ENCODE measurements around the gene ZNF311. TPM values are rescaled to one million over a fixed set of nuclear protein-coding genes. Genes with fewer than 3 reads are reported as not detected.

ZNF311 gene
- total RNA-seq, 1 experiment from 2014 or later: 0.57 TPM

- no peak overlapping the region for H3K4me3 Mint-ChIP-seq
- no peak overlapping the region for H3T11ph ChIP-seq (ENCODE audit: low read length)
- no peak overlapping the region for H3K14ac ChIP-seq (ENCODE audit: insufficient read depth, low read length)
These were observed 36.6 kb downstream of the ZNF311 start for GRCh38 chr6:28968476-28968875.

More at GRCh38 chr6:28968476-28968875, 36.6 kb downstream of the ZNF311 start:
- Histone ChIP-seq H3K23me2 (ENCODE audit: insufficient read length, low read depth, low read length, poor library complexity, severe bottlenecking) (no peaks in the 10 kb centered on the region), H4K5ac (ENCODE audit: insufficient read length, low read depth, low read length) (no peak overlapping the region), H3K4me1 (ENCODE audit: insufficient read depth, low read length) (no peaks in the 10 kb centered on the region), H3K79me2 (ENCODE audit: insufficient read depth, low read length) (no peaks in the 10 kb centered on the region), H2BK5ac (ENCODE audit: insufficient read length, low read length) (no peak overlapping the region), H2AFZ (ENCODE audit: low read length) (no peak overlapping the region), H2BK15ac (ENCODE audit: low read depth, low read length) (no peak overlapping the region), H3K27ac (ENCODE audit: insufficient read length, low read depth, low read length) (no peak overlapping the region), H2BK20ac (ENCODE audit: low read depth, low read length, poor library complexity, severe bottlenecking) (no peak overlapping the region), H2BK12ac (ENCODE audit: insufficient read length, low read depth, low read length) (no peak overlapping the region), H2AK5ac (ENCODE audit: insufficient read length, low read length) (no peak overlapping the region), H3K56ac (ENCODE audit: insufficient read length, low read depth, low read length) (no peak overlapping the region), H2BK120ac (ENCODE audit: low read depth, low read length, poor library complexity, severe bottlenecking) (no peak overlapping the region), H3K18ac (ENCODE audit: insufficient read length, low read depth, low read length) (no peak overlapping the region), H3K79me1 (ENCODE audit: insufficient read depth, low read depth, low read length, poor library complexity, severe bottlenecking) (no peaks in the 10 kb centered on the region), H3K9me3 (ENCODE audit: control insufficient read depth, low read depth, low read length) (no peaks in the 10 kb centered on the region), H3K4ac (ENCODE audit: low read depth, low read length) (no peak overlapping the region), H3K23ac (ENCODE audit: insufficient read length, low read depth, low read length) (no peak overlapping the region), H4K8ac (replicated peaks; ENCODE audit: insufficient read length, low read depth, low read length) (no peak overlapping the region), H4K91ac (ENCODE audit: insufficient read length, low read depth, low read length) (no peak overlapping the region), H3K9ac (ENCODE audit: extremely low read depth, insufficient read length, low read length) (no peak overlapping the region), H3K4me2 (ENCODE audit: insufficient read depth, insufficient read length, low read length) (no peak overlapping the region), H4K20me1 (ENCODE audit: control insufficient read depth, insufficient read depth, insufficient read length) (no peaks in the 10 kb centered on the region), H3K27me3 (ENCODE audit: insufficient read depth, low read length) (no peaks in the 10 kb centered on the region)
- H3K36me3 Mint-ChIP-seq (ENCODE audit: insufficient read depth in 1 of 3, low read depth in 3 of 3): peaks cover 5 to 13% (median 5%) of the 10 kb centered on the region in 3 experiments; a peak in 5 of 7 replicates
- peaks cover 0 to 2% of the 10 kb centered on the region in 2 experiments; a peak in 1 of 4 replicates for H3K4me1 Mint-ChIP-seq
- no CpG with 5 or more reads among the region's 4 CpGs for WGBS (ENCODE audit: extremely low coverage, insufficient read length, low lambda C conversion rate)
- DNase-seq: no peak
- peaks cover 13% of the 10 kb centered on the region for H3K27me3 Mint-ChIP-seq (ENCODE audit: low read depth)
- peaks cover 17 to 26% of the 10 kb centered on the region in 2 experiments for H3K9me3 Mint-ChIP-seq
- TF ChIP-seq CTCF (conservative IDR thresholded peaks at IDR 0.05): no peak
- H3K27ac Mint-ChIP-seq: no peak overlapping the region

All from H9 (cell line).